Mesendoderm (in vitro differentiated cells): Measurements from ENCODE around the gene SREBF2.

Source experiments
- DNase-seq: peaks from one replicate; pipeline ENCODE4 v3.0.0; 2013
- H2AK5ac ChIP-seq: 2 replicates; pipeline ENCODE4 v1.6.1; 2013; ENCODE audit warnings: low read length, inconsistent platforms
- H2BK120ac ChIP-seq: 2 replicates; pipeline ENCODE4 v1.6.1; 2013; ENCODE audit warnings: low read depth, mild to moderate bottlenecking, low read length, moderate library complexity, mixed read lengths
- H2BK15ac ChIP-seq: replicated peaks from 2 replicates; pipeline ENCODE4 v1.6.1; 2013; ENCODE audit warnings: low read depth, mild to moderate bottlenecking, moderate library complexity
- H2BK5ac ChIP-seq: 2 replicates; pipeline ENCODE4 v1.6.1; 2013; ENCODE audit warnings: low read length, inconsistent platforms
- H3K18ac ChIP-seq: 2 replicates; pipeline ENCODE4 v1.6.1; 2013; ENCODE audit warnings: mild to moderate bottlenecking, low read length, mixed read lengths
- H3K23ac ChIP-seq: one replicate; pipeline ENCODE4 v1.6.1; 2013; ENCODE audit warnings: low read length
- H3K27ac ChIP-seq: 2 replicates; pipeline ENCODE4 v1.5.1; 2013; ENCODE audit warnings: low read depth, mild to moderate bottlenecking, inconsistent platforms, low read length, moderate library complexity
- H3K27me3 ChIP-seq: 2 replicates; pipeline ENCODE4 v1.6.1; 2013; ENCODE audit warnings: low read length, control low read depth, mild to moderate bottlenecking, inconsistent platforms; ENCODE audit not compliant: insufficient read depth, poor library complexity
- H3K36me3 ChIP-seq: 2 replicates; pipeline ENCODE4 v1.6.1; 2013; ENCODE audit warnings: low read length, inconsistent platforms; ENCODE audit not compliant: control insufficient read depth, insufficient read depth
- H3K4ac ChIP-seq: one replicate; pipeline ENCODE4 v1.6.1; 2013; ENCODE audit warnings: low read depth, mild to moderate bottlenecking, low read length, moderate library complexity
- H3K4me1 ChIP-seq: 2 replicates; pipeline ENCODE4 v1.6.1; 2013; ENCODE audit warnings: low read depth, low read length, inconsistent platforms; ENCODE audit not compliant: control insufficient read depth
- H3K4me2 ChIP-seq: 2 replicates; pipeline ENCODE4 v1.6.1; 2013; ENCODE audit warnings: low read length
- H3K4me3 ChIP-seq: 2 replicates; pipeline ENCODE4 v1.5.1; 2013; ENCODE audit warnings: mild to moderate bottlenecking, low read length
- H3K56ac ChIP-seq: one replicate; pipeline ENCODE4 v1.6.1; 2013; ENCODE audit warnings: low read length
- H3K79me1 ChIP-seq: 2 replicates; pipeline ENCODE4 v1.6.1; 2013; ENCODE audit warnings: low read length, inconsistent platforms
- H3K79me2 ChIP-seq: 2 replicates; pipeline ENCODE4 v1.6.1; 2013; ENCODE audit warnings: mild to moderate bottlenecking, low read length; ENCODE audit not compliant: control insufficient read depth, insufficient read depth
- H3K9ac ChIP-seq: 2 replicates; pipeline ENCODE4 v1.6.1; 2013; ENCODE audit warnings: low read length, inconsistent platforms
- H4K5ac ChIP-seq: one replicate; pipeline ENCODE4 v1.6.1; 2013; ENCODE audit warnings: low read length
- H4K8ac ChIP-seq: one replicate; pipeline ENCODE4 v1.6.1; 2013; ENCODE audit warnings: low read depth, mild to moderate bottlenecking, control low read depth, low read length, moderate library complexity
- WGBS: extraction: QIAGEN DNeasy Blood & Tissue Kit; methylation state at CpG from one replicate; pipeline ENCODE4 v1.1.7; 2013; ENCODE audit warnings: low lambda C conversion rate, missing lambda C conversion rate; ENCODE audit not compliant: insufficient coverage; ENCODE audit errors: extremely low coverage; 5-methylcytosine and 5-hydroxymethylcytosine counted together

SREBF2 gene

GRCh38 chr22:41904450-41905410 is 71.8 kb downstream of the SREBF2 start:
- Histone ChIP-seq H3K79me2 (no peaks in the 10 kb centered on the region), H3K4me3 (no peak overlapping the region), H3K18ac (no peak overlapping the region), H3K9ac (no peak overlapping the region), H4K5ac (no peak overlapping the region), H3K23ac (no peak overlapping the region), H3K4me1 (no peaks in the 10 kb centered on the region), H3K36me3 (peaks cover 13% of the 10 kb centered on the region), H3K27me3 (no peaks in the 10 kb centered on the region), H3K79me1 (no peaks in the 10 kb centered on the region), H3K4ac (no peak overlapping the region), H3K27ac (no peak overlapping the region), H3K4me2 (no peak overlapping the region), H3K56ac (no peak overlapping the region), H2AK5ac (no peak overlapping the region), H2BK15ac (no peak overlapping the region), H2BK5ac (no peak overlapping the region), H2BK120ac (no peak overlapping the region), H4K8ac (no peak overlapping the region)
- DNase-seq: no peak
- no CpG with 5 or more reads among the region's 24 CpGs for WGBS

GRCh38 chr22:41905411-41906202 is 72.7 kb downstream of the SREBF2 start:
- Histone ChIP-seq H3K27ac (no peak overlapping the region), H4K5ac (no peak overlapping the region), H3K79me2 (no peaks in the 10 kb centered on the region), H2AK5ac (no peak overlapping the region), H3K18ac (no peak overlapping the region), H3K23ac (no peak overlapping the region), H3K4me3 (no peak overlapping the region), H3K4me1 (no peaks in the 10 kb centered on the region), H2BK15ac (no peak overlapping the region), H2BK5ac (no peak overlapping the region), H4K8ac (no peak overlapping the region), H2BK120ac (no peak overlapping the region), H3K79me1 (no peaks in the 10 kb centered on the region), H3K27me3 (peaks cover 4% of the 10 kb centered on the region), H3K4ac (no peak overlapping the region), H3K36me3 (peaks cover 10% of the 10 kb centered on the region), H3K9ac (no peak overlapping the region), H3K56ac (no peak overlapping the region), H3K4me2 (no peak overlapping the region)
- DNase-seq: no peak
- no CpG with 5 or more reads among the region's 23 CpGs for WGBS

GRCh38 chr22:41906822-41907221 is 73.9 kb downstream of the SREBF2 start:
- H3K27me3 ChIP-seq: peaks cover 14% of the 10 kb centered on the region
- H3K4me2 ChIP-seq: no peak overlapping the region
- no peaks in the 10 kb centered on the region for H3K79me2 ChIP-seq
- peaks cover 10% of the 10 kb centered on the region for H3K36me3 ChIP-seq
- no peak overlapping the region for H3K4me3 ChIP-seq
- no peak for DNase-seq
- H2BK120ac ChIP-seq: no peak overlapping the region
- no peaks in the 10 kb centered on the region for H3K4me1 ChIP-seq
- no peak overlapping the region for H3K23ac ChIP-seq
- no peak overlapping the region for H3K27ac ChIP-seq
- H3K18ac ChIP-seq: no peak overlapping the region
- H3K79me1 ChIP-seq: no peaks in the 10 kb centered on the region
- H4K5ac ChIP-seq: no peak overlapping the region
- no peak overlapping the region for H3K56ac ChIP-seq
- no peak overlapping the region for H3K4ac ChIP-seq
- H4K8ac ChIP-seq: no peak overlapping the region
- H2BK15ac ChIP-seq: no peak overlapping the region
- no peak overlapping the region for H2AK5ac ChIP-seq
- WGBS: no CpG with 5 or more reads among the region's 5 CpGs
- H3K9ac ChIP-seq: no peak overlapping the region
- H2BK5ac ChIP-seq: no peak overlapping the region

- Histone ChIP-seq H3K18ac (no peak overlapping the region), H3K79me2 (no peaks in the 10 kb centered on the region), H3K9ac (no peak overlapping the region), H4K5ac (no peak overlapping the region), H2BK120ac (no peak overlapping the region), H3K4ac (no peak overlapping the region), H3K36me3 (peaks cover 5% of the 10 kb centered on the region), H3K23ac (no peak overlapping the region), H3K56ac (no peak overlapping the region), H3K4me2 (no peak overlapping the region), H3K4me3 (no peak overlapping the region), H3K4me1 (no peaks in the 10 kb centered on the region), H3K79me1 (no peaks in the 10 kb centered on the region), H2AK5ac (no peak overlapping the region), H4K8ac (no peak overlapping the region), H2BK15ac (no peak overlapping the region), H3K27me3 (peaks cover 23% of the 10 kb centered on the region), H3K27ac (no peak overlapping the region), H2BK5ac (no peak overlapping the region)
- no peak for DNase-seq
- no CpG with 5 or more reads among the region's 10 CpGs for WGBS
Measured at GRCh38 chr22:41907436-41908401, 74.8 kb downstream of the SREBF2 start.

- peaks cover 32% of the 10 kb centered on the region for H3K27me3 ChIP-seq
- H3K27ac ChIP-seq: no peak overlapping the region
- H3K79me1 ChIP-seq: no peaks in the 10 kb centered on the region
- no peak overlapping the region for H3K4me3 ChIP-seq
- H4K5ac ChIP-seq: no peak overlapping the region
- no peak overlapping the region for H4K8ac ChIP-seq
- no peak overlapping the region for H3K56ac ChIP-seq
- H3K9ac ChIP-seq: no peak overlapping the region
- no peak overlapping the region for H2BK5ac ChIP-seq
- H3K18ac ChIP-seq: no peak overlapping the region
- no peak overlapping the region for H3K23ac ChIP-seq
- no peak overlapping the region for H2BK15ac ChIP-seq
- H3K79me2 ChIP-seq: no peaks in the 10 kb centered on the region
- no peak overlapping the region for H3K4ac ChIP-seq
- WGBS: no CpG with 5 or more reads among the region's 14 CpGs
- no peak overlapping the region for H2AK5ac ChIP-seq
- H3K4me2 ChIP-seq: no peak overlapping the region
- H2BK120ac ChIP-seq: no peak overlapping the region
- no peaks in the 10 kb centered on the region for H3K4me1 ChIP-seq
- no peak for DNase-seq
- peaks cover 3% of the 10 kb centered on the region for H3K36me3 ChIP-seq
Measured at GRCh38 chr22:41908411-41909309, 75.8 kb downstream of the SREBF2 start.
